GM18868 (cell line): ENCODE measurements around the gene OOSP4B.
"Not testable (repeated sequence)": the region's sequence is repeated elsewhere in the genome, so short reads cannot be mapped to it uniquely, and the experiment has no call there.

ENCODE experiments used
- ATAC-seq: cut with Tn5 transposase; IDR thresholded peaks from one replicate; pipeline ENCODE4 v1.9.1; 2021; ENCODE audit warnings: mild to moderate bottlenecking, moderate library complexity; ENCODE audit not compliant: unreplicated experiment

OOSP4B gene

GRCh38 chr11:60059521-60060240 lies 42.7 kb downstream of the OOSP4B start:
- ATAC-seq, result no peak

- no peak for ATAC-seq
Measured at GRCh38 chr11:60064111-60064510, 47.1 kb downstream of the OOSP4B start.

GRCh38 chr11:60065801-60066200 lies 48.8 kb downstream of the OOSP4B start:
- no peak for ATAC-seq

GRCh38 chr11:60069450-60069849 lies 52.5 kb downstream of the OOSP4B start:
- no peak for ATAC-seq

- not testable (repeated sequence) for ATAC-seq
Measured at GRCh38 chr11:60071644-60072043, 54.7 kb downstream of the OOSP4B start.

- ATAC-seq, result no peak
Measured at GRCh38 chr11:60077216-60077817, 60.3 kb downstream of the OOSP4B start.

GRCh38 chr11:60077981-60078380 lies 61.0 kb downstream of the OOSP4B start:
- no peak for ATAC-seq

- ATAC-seq, result no peak
Measured at GRCh38 chr11:60078745-60079144, 61.8 kb downstream of the OOSP4B start.

GRCh38 chr11:60080535-60080934 lies 63.6 kb downstream of the OOSP4B start:
- no peak for ATAC-seq
